HFF-Myc (cell line): ENCODE results near the gene ARHGAP29.

Experiments
- DNase-seq: peaks from one replicate; pipeline ENCODE4 v3.0.0-alpha.2; 2011; ENCODE audit warnings: low read depth; ENCODE audit errors: extremely low read depth
- H3K4me3 ChIP-seq: replicated peaks from 2 replicates; pipeline ENCODE4 v1.5.1; 2011; ENCODE audit warnings: low read depth, mild to moderate bottlenecking, control low read depth, low read length
- TF ChIP-seq, protein P1 (sequence below): IDR thresholded peaks from 2 replicates; pipeline ENCODE4 v1.5.1; 2012; ENCODE audit warnings: mild to moderate bottlenecking, low read depth, low read length, control low read depth; ENCODE audit errors: missing control alignments

ARHGAP29 gene

GRCh38 chr1:94255476-94255875 lies 18.1 kb upstream of the ARHGAP29 start:
- TF ChIP-seq, protein P1, sequence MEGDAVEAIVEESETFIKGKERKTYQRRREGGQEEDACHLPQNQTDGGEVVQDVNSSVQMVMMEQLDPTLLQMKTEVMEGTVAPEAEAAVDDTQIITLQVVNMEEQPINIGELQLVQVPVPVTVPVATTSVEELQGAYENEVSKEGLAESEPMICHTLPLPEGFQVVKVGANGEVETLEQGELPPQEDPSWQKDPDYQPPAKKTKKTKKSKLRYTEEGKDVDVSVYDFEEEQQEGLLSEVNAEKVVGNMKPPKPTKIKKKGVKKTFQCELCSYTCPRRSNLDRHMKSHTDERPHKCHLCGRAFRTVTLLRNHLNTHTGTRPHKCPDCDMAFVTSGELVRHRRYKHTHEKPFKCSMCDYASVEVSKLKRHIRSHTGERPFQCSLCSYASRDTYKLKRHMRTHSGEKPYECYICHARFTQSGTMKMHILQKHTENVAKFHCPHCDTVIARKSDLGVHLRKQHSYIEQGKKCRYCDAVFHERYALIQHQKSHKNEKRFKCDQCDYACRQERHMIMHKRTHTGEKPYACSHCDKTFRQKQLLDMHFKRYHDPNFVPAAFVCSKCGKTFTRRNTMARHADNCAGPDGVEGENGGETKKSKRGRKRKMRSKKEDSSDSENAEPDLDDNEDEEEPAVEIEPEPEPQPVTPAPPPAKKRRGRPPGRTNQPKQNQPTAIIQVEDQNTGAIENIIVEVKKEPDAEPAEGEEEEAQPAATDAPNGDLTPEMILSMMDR: no peak
- DNase-seq: no peak
- H3K4me3 ChIP-seq: no peak overlapping the region

DNA sequence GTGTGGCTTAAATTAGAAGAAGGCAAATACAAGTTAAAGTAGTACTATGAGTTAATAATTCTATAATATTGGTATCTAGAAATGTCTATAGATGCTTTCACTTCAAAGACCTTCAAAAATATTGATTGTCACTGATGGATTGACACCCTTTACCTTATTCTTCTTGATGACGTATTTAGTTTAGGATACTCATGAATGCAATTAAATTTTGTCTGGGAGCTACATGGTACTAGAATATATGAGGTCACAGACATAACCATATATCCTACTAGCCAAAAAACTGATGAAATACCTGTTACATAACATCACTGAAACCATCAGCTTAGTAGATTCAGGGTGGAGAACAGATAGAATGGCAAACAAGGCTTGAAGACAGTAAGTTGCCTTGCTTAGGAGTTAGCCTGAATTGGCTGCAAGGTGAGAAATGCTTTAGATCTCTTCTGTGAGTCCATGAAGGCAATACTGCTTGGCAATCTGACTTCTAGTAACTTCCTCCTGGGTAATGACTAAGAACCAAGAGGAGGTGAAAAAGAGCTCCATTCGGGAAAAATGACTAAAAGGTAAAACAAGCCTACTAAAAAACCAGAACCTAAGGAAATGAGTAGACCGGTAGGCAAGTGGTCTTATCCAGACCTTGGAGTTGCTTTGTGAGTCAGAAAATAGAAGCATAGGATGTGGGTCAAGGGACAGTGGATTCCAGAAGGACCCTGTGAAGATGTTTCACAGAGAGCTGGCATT lies 16.9 kb upstream of the ARHGAP29 start:
- no peak for DNase-seq
- TF ChIP-seq, protein P1: no peak
- H3K4me3 ChIP-seq: no peak overlapping the region

DNA sequence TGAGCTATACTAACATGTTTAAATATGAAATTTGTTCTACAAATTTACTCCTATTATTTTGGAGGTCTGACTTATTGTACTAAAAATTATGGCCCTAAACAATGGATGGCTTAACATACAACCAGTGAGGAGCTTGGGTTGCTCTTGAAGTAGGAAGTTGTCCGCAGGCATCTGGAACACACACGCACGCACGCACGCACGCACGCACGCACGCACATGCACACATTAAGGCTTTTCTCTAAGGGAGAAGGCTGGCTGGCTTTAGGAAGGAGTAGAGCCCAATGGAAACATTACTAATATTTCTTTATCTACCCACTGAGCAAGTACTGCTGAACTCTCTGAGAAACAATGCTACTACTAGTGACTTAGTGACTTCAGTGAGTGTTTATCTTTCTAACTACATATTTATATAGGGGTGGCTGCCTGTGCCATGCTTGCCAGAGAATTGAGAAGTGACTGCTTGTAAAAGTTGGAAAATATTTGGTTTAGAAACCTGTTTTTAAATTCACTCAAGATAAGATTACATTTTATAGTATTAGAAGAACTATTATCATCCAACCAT lies 16.2 kb upstream of the ARHGAP29 start:
- no peak overlapping the region for H3K4me3 ChIP-seq
- DNase-seq: no peak
- TF ChIP-seq, protein P1: no peak

DNA sequence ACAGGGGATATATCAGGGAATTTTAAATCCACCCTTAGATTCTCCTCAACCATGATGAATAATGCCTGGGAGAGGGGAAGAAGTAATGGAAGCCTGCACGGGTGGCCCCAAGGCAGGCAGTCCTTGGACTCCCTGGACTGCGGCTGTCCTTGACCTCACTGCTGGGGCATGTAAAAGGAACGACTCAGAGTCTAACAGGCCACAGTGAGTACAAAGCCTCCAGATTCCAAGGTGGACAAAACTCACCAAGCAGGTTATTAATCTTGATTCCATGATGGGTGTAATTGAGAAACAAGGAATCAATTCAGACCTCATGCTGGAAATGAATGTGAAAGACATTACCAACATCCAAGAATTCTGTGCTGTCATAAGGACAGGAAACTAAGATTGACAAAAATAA lies 13.0 kb upstream of the ARHGAP29 start:
- no peak for DNase-seq
- H3K4me3 ChIP-seq: no peak overlapping the region
- TF ChIP-seq, protein P1: no peak

DNA sequence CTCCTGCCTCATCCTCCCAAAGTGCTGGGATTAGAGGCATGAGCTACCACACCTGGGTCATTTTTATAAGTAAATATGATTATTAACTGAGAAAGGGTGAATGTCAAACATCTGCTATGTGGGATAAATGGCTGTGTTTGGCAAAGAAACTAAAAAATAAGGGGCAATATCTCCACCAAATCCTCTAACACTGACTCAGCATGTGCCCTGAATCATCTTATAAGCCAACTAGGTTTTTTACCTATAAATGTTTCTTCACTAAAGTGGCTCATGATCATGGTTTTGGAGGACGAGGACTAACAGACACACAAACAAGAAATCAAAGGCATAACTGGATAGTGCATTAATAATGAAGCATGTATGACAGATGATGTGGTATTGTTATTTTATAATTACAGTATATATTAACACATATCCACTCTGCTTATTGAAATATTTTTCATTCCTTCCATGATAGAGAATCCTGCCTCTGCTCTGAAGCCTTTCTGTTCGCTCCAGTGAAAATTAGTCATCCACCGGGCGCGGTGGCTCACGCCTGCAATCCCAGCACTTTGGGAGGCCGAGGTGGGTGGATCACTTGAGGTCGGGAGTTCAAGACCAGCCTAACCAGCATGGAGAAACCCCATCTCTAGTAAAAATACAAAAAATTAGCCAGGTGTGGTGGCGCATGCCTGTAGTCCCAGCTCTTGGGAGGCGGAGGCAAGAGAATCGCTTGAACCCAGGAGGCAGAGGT lies 11.7 kb upstream of the ARHGAP29 start:
- H3K4me3 ChIP-seq: no peak overlapping the region
- TF ChIP-seq, protein P1: no peak
- no peak for DNase-seq

- H3K4me3 ChIP-seq: peak overlapping the region; percentile 57
- TF ChIP-seq, protein P1: no peak
- DNase-seq: no peak
Observed at GRCh38 chr1:94247138-94248094, 10.0 kb upstream of the ARHGAP29 start.
